ENCODE measurements around the gene CPT1A.

DNA sequence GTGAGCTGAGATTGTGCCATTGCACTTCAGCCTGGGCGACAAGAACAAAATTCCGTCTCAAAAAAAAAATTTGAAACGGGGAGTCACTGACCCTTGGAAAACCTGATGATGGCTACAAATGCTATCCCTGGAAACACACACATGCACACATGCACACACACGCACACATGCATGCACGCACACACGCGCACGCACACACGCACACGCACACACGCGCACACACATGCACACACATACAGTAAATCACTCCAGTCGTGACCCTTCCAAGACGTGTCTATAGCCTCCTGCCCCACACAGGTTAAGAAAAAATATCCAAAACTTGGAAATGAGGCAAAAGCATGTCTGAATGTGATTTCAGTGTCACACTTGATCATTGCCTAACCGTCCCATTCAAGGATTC lies 6.7 kb upstream of the CPT1A start:
- TF ChIP-seq POLR2A (IDR thresholded peaks at IDR 0.05), result no peak
- TF ChIP-seq CTCF (IDR thresholded peaks at IDR 0.05), result no peak
- no peak for TF ChIP-seq EP300 (IDR thresholded peaks at IDR 0.05)
